Lower leg skin (tissue), 4 donors: ENCODE measurements around the gene DISP2. TPM values are rescaled to one million over a fixed set of nuclear protein-coding genes. Genes with fewer than 3 reads are reported as not detected.

ENCODE experiments used
- DNase-seq, 2 donors: peaks; one replicate each; pipeline ENCODE4 v3.0.0-alpha.2; 2019; ENCODE audit warnings: low spot score in 2 of 2
- H3K4me3 ChIP-seq: fragments of 200-600 bp; sonication (generic); 2 replicates; pipeline ENCODE4 v1.5.1; 2017; ENCODE audit warnings: mild to moderate bottlenecking, low read depth; ENCODE audit not compliant: poor library complexity, severe bottlenecking
- POLR2A ChIP-seq, 2 donors: fragments of 450-650 bp; IDR thresholded peaks; one replicate each; pipeline ENCODE4 v1.6.1; 2016 to 2017; ENCODE audit warnings: antibody characterized with exemption in 2 of 2, mild to moderate bottlenecking in 1 of 2, moderate library complexity in 1 of 2
- WGBS, 2 donors: methylation state at CpG; one replicate each; pipeline ENCODE4 v1.1.5; 2018; 5-methylcytosine and 5-hydroxymethylcytosine counted together
- intact Hi-C: fragments of 100-400 bp; cut with DNase I; formaldehyde crosslinking; loops from one replicate; pipeline ENCODE4 v1.15.0; 2023; ENCODE audit warnings: low total_unique reads
- total RNA-seq, 4 donors: library from RNA; depleted of rRNA; stranded (reverse); fragments of >200 nt; gene quantifications; one replicate each; pipeline ENCODE4 v1.1.0, GENCODE V29; 2016
- TF ChIP-seq, protein P1 (sequence below), 3 donors: fragments of 450-650 bp; IDR thresholded peaks; one replicate each; pipeline ENCODE4 v1.5.1; 2016; ENCODE audit warnings: antibody characterized with exemption in 3 of 3, mild to moderate bottlenecking in 3 of 3, moderate library complexity in 2 of 3

Gene DISP2
- total RNA-seq, 4 donors from 2014 or later: 0.05 to 0.08 (median 0.06) TPM; not detected in 1

DNA sequence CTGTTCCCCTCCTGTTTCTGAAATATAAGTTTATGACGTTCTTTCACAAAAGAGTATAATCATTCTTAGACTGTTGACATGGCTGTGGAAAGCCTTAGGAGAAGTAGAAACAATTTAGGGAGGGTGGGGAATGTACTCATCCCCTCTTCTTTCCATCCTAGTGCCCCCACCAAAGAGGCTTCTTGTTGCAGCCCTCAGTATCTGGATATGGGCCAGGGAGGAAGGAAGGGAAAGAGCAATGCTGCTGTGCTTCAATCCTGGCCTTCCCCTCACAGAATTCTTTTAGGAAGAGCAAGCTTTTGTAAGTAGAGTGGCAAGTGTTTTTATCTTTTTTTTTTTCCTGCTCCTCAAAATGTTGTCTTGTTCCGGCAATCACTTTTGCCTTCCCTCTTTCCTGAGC is 32.8 kb upstream of the DISP2 start:
- intact Hi-C loops: no loop called here
- TF ChIP-seq, protein P1, sequence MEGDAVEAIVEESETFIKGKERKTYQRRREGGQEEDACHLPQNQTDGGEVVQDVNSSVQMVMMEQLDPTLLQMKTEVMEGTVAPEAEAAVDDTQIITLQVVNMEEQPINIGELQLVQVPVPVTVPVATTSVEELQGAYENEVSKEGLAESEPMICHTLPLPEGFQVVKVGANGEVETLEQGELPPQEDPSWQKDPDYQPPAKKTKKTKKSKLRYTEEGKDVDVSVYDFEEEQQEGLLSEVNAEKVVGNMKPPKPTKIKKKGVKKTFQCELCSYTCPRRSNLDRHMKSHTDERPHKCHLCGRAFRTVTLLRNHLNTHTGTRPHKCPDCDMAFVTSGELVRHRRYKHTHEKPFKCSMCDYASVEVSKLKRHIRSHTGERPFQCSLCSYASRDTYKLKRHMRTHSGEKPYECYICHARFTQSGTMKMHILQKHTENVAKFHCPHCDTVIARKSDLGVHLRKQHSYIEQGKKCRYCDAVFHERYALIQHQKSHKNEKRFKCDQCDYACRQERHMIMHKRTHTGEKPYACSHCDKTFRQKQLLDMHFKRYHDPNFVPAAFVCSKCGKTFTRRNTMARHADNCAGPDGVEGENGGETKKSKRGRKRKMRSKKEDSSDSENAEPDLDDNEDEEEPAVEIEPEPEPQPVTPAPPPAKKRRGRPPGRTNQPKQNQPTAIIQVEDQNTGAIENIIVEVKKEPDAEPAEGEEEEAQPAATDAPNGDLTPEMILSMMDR (IDR thresholded peaks at IDR 0.05): no peak
- TF ChIP-seq POLR2A (IDR thresholded peaks at IDR 0.05): no peak
- DNase-seq: no peak
- H3K4me3 ChIP-seq: no peak overlapping the region
- WGBS, 2 donors: 69 to 76% methylated on average over 2 of the region's 2 CpGs

DNA sequence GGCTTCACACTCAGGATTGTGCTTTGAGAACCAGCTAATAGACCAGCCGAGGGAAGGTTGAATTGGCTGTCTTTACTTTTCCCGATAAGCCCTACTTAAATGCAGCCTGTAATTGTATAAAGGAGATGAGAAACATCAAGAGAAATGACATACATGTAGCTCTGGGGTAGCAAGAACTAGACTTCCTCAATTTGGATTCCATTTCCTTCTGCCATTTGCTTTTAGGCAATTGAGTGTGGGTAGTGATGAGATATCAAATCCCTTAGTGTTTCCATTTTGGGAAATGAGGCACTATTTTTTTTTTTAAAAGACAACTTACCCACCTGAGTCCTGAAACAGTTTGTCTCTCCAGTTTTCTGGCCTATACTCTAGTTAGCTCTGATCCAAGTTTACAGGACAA is 32.3 kb upstream of the DISP2 start:
- intact Hi-C loops: no loop called here
- 89 to 97% methylated on average over 2 of the region's 2 CpGs for WGBS, 2 donors
- TF ChIP-seq, protein P1 (IDR thresholded peaks at IDR 0.05): no peak
- TF ChIP-seq POLR2A (IDR thresholded peaks at IDR 0.05): no peak
- no peak overlapping the region for H3K4me3 ChIP-seq
- DNase-seq: no peak

DNA sequence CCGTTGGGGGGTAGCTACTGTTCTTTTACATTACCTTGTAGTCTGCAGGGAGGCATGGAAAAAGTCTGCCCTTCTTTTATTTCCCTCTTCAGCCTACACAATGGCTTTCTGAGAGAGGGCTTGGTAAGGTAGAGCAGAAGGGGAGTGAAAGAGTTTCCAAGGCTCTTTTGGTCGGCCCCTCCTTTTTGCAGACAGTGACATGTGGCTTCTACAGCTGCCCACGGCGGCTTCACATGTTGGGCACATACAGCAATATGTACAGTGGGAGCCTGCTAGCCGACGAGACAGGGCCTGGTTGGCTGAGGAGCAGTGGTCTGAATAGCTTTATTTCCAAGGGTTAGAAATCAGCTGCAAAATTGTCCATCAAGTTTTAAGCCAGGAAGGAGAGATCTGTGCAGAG is 30.6 kb upstream of the DISP2 start:
- TF ChIP-seq, protein P1 (IDR thresholded peaks at IDR 0.05): no peak
- TF ChIP-seq POLR2A (IDR thresholded peaks at IDR 0.05): no peak
- H3K4me3 ChIP-seq: no peak overlapping the region
- 81 to 87% methylated on average over 6 of the region's 6 CpGs for WGBS, 2 donors
- no peak for DNase-seq
- intact Hi-C loops: no loop called here

DNA sequence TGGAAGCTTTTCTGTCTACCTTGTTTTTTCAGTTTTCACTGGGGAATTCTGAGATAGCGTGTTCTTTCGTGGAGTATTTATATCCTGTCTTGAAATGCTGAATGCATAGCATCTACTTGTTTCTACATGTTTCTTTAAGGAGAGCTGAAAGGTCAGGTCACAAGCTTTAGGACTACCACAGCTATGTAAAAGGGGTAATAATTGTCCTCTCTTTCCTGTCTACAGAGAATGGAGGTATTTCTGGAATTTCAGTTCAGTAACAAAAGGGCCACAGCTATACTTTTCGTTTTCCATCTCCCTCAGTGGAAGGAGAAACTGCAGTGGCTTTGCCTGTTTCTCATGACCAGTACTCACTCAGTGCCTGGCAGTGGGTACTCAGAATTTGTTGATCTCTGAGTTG is 29.8 kb upstream of the DISP2 start:
- H3K4me3 ChIP-seq: no peak overlapping the region
- intact Hi-C loops: no loop called here
- 61 to 69% methylated on average over 3 of the region's 3 CpGs for WGBS, 2 donors
- no peak for DNase-seq
- no peak for TF ChIP-seq POLR2A (IDR thresholded peaks at IDR 0.05)
- TF ChIP-seq, protein P1 (IDR thresholded peaks at IDR 0.05): no peak

DNA sequence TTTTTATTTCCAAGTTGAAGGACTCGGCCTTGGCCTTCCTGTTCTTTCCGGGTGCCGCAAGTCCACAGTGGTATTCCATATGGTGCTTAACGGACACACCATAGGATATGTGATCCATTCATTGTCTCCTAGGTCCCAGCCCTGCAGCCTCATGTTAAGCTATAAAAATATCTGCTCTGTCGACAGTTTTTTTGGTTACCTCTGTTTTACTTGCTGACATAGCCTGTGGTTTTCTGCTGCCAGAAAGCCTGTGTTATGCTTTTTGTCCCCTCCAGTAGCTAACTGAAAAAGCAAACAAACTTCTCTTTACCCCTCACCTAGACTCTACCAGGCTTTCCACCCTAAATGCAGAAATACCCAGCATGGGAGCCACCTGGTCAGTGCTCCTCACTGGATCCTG is 29.3 kb upstream of the DISP2 start:
- no peak overlapping the region for H3K4me3 ChIP-seq
- DNase-seq: no peak
- WGBS, 2 donors: 79 to 89% methylated on average over 5 of the region's 5 CpGs
- intact Hi-C loops: no loop called here
- no peak for TF ChIP-seq POLR2A (IDR thresholded peaks at IDR 0.05)
- TF ChIP-seq, protein P1 (IDR thresholded peaks at IDR 0.05): no peak

DNA sequence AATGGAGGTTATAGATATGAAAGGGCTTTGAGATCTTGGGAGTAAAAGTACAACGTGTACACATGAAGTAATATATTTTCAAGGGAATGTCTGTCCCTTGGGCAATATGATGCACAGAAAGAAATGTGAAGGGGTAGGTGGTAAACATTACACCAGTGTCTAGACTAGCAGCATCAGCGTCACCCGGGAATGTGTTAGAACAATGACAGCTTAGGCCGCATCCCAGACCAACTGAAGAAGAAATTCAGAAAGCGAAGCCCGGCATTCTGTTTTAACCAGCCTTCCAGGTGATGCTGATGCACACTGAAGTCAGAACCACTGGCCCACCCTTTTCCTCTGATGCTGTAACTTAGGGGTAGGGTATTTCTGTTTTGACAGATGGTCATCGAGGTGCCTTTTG is 28.2 kb upstream of the DISP2 start:
- H3K4me3 ChIP-seq: no peak overlapping the region
- TF ChIP-seq, protein P1 (IDR thresholded peaks at IDR 0.05): no peak
- TF ChIP-seq POLR2A (IDR thresholded peaks at IDR 0.05): no peak
- intact Hi-C loops: no loop called here
- DNase-seq: no peak
- 86 to 92% methylated on average over 7 of the region's 7 CpGs for WGBS, 2 donors
